ENCODE results near the gene PLA2G4A. TPM values are rescaled to one million over a fixed set of nuclear protein-coding genes. Genes with fewer than 3 reads are reported as not detected.

PLA2G4A gene
- polyA plus RNA-seq (2012; rRNA removed) = 0.26 and 0.49 TPM in 2 replicates
- 0.51 and 0.58 TPM in 2 replicates for polyA plus RNA-seq (2012; cell fraction: cytosol; rRNA removed)
- 0.14 and 0.31 TPM in 2 replicates for polyA plus RNA-seq (2012; cell fraction: nucleus; rRNA removed)

DNA sequence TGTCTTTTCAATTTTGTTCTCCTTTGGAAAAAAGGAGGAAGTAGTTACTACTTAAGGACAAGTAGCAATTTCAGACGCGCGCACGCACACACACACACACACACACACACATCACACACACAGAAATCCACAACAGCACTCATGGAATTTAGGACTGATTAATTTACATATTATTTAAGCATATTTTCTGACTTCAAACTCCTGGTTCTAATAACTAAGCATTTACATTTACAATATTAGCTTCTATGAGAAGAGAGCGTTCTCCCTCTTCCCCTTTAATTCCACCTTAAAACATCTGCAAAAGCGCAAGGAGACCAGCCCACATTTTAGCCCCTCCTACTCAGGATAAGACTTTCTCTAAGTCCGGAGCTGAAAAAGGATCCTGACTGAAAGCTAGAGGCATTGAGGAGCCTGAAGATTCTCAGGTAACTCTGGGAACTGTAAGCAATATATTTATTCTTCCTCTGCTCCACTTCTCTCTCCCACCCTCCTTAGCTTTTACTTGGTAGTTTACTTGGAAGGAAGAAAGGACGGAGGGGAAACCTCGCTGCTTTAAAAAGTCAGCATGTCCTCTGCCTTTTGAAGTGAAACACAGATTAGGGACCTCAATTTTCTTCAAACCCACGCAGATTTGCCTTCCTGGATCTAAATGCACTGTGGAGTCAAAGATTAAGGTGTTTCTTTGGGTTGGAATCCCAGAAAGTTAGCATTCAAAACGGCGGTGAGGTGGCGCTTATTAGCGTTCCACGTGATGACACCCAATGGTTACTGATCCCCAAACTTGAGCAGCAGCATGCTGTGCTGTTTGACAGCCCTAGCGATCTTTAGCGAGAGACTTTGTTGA lies at the start of gene PLA2G4A:
PLA2G4A (plus strand) TSS at position 339 of the 844 bp plus-strand sequence. CDS start 25,406 bp downstream, outside the sequence.
- Histone ChIP-seq H3F3A (replicated peaks; ENCODE audit: insufficient read depth) (no peaks in the 10 kb centered on the region), H3K79me2 (ENCODE audit: insufficient read depth) (no peaks in the 10 kb centered on the region), H3K27me3 (ENCODE audit: insufficient read depth) (no peaks in the 10 kb centered on the region; the same call in 1 of the 2 replicates), H3K9me2 (no peaks in the 10 kb centered on the region), H3K4me3 (ENCODE audit: low read depth in 2 of 2, low read length in 1 of 2) (peak within 1 kb of the TSS; percentile 48 to 51), H3K27ac (ENCODE audit: low read depth in 2 of 2, low read length in 1 of 2) (0 out of 4 replicates have a peak within 1 kb of the TSS, but pooled peaks of 1 of the 2 experiments have one; percentile 11), H4K20me1 (ENCODE audit: insufficient read depth) (no peaks in the 10 kb centered on the region), H3K9ac (no peak within 1 kb of the TSS; the same call in 1 of the 2 replicates), H3K4me2 (peak within 1 kb of the TSS; percentile 73), H2AFZ (ENCODE audit: low read depth) (peak within 1 kb of the TSS; percentile 82), H3K36me3 (replicated peaks in 1 of 2; ENCODE audit: control insufficient read depth in 1 of 2, insufficient read depth in 2 of 2, low read length in 1 of 2) (no peaks in the 10 kb centered on the region), H3K9me3 (no peaks in the 10 kb centered on the region), H3K4me1 (ENCODE audit: control insufficient read depth in 1 of 2, insufficient read depth in 2 of 2, low read depth in 1 of 2, low read length in 1 of 2) (no peaks in the 10 kb centered on the region; a peak in 1 of 4 replicates)
- no peak for DNase-seq
- TF ChIP-seq RXRA (IDR thresholded peaks at IDR 0.05; ENCODE audit: borderline replicate concordance, low read depth) = no peak
- no peak for TF ChIP-seq RFX5 (IDR thresholded peaks at IDR 0.05; ENCODE audit: low read length)
- peak; percentile 29; the same call in 1 of the 2 replicates for TF ChIP-seq MAX (IDR thresholded peaks at IDR 0.05; ENCODE audit: low read depth)
- TF ChIP-seq, protein P1, sequence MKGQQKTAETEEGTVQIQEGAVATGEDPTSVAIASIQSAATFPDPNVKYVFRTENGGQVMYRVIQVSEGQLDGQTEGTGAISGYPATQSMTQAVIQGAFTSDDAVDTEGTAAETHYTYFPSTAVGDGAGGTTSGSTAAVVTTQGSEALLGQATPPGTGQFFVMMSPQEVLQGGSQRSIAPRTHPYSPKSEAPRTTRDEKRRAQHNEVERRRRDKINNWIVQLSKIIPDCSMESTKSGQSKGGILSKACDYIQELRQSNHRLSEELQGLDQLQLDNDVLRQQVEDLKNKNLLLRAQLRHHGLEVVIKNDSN (IDR thresholded peaks at IDR 0.05; ENCODE audit: borderline replicate concordance, low read depth) = 0 out of 2 replicates have a peak, but pooled peaks have one; percentile 10
- POLR2A ChIA-PET = no interaction called here
- WGBS (ENCODE audit: low lambda C conversion rate) = 19% methylated on average over 17 of the region's 17 CpGs
- CTCF ChIA-PET = no interaction called here

DNA sequence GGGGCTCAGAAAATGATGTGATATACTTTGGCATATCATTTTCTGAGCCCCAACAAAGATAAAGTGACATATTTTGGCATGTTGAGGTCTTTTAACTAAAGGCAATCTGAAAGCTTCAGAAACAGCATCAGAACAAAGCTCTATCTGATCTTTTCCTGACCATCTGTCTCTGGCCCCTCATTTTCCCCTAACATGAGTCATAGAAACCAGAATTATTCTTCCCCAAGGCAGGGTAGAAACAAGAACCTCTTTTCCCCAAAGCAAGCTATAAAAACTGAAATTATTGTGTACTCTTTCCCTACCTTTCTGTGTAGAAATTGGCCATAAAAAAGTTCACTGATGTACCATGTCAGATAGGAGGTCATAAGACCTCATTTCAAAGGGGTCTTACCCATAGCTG lies 48.7 kb upstream of the PLA2G4A start:
- Histone ChIP-seq H3F3A (replicated peaks; ENCODE audit: insufficient read depth) (no peaks in the 10 kb centered on the region), H3K27me3 (ENCODE audit: insufficient read depth) (peaks cover 12% of the 10 kb centered on the region; the same call in 1 of the 2 replicates), H3K9ac (no peak overlapping the region), H4K20me1 (ENCODE audit: insufficient read depth) (no peaks in the 10 kb centered on the region), H3K4me1 (ENCODE audit: control insufficient read depth in 1 of 2, insufficient read depth in 2 of 2, low read depth in 1 of 2, low read length in 1 of 2) (no peaks in the 10 kb centered on the region; a peak in 1 of 4 replicates), H3K9me3 (no peaks in the 10 kb centered on the region), H3K79me2 (ENCODE audit: insufficient read depth) (no peaks in the 10 kb centered on the region), H2AFZ (ENCODE audit: low read depth) (no peak overlapping the region), H3K36me3 (replicated peaks in 1 of 2; ENCODE audit: control insufficient read depth in 1 of 2, insufficient read depth in 2 of 2, low read length in 1 of 2) (no peaks in the 10 kb centered on the region), H3K4me2 (no peak overlapping the region), H3K4me3 (ENCODE audit: low read depth in 2 of 2, low read length in 1 of 2) (no peak overlapping the region), H3K27ac (ENCODE audit: low read depth in 2 of 2, low read length in 1 of 2) (no peak overlapping the region), H3K9me2 (no peaks in the 10 kb centered on the region)
- ChIA-PET CTCF (no interaction called here), POLR2A (no interaction called here)
- no peak for TF ChIP-seq NRF1 (IDR thresholded peaks at IDR 0.05; ENCODE audit: low read depth, low read length)
- no peak for TF ChIP-seq ELF1 (IDR thresholded peaks at IDR 0.05)
- TF ChIP-seq, protein P2, sequence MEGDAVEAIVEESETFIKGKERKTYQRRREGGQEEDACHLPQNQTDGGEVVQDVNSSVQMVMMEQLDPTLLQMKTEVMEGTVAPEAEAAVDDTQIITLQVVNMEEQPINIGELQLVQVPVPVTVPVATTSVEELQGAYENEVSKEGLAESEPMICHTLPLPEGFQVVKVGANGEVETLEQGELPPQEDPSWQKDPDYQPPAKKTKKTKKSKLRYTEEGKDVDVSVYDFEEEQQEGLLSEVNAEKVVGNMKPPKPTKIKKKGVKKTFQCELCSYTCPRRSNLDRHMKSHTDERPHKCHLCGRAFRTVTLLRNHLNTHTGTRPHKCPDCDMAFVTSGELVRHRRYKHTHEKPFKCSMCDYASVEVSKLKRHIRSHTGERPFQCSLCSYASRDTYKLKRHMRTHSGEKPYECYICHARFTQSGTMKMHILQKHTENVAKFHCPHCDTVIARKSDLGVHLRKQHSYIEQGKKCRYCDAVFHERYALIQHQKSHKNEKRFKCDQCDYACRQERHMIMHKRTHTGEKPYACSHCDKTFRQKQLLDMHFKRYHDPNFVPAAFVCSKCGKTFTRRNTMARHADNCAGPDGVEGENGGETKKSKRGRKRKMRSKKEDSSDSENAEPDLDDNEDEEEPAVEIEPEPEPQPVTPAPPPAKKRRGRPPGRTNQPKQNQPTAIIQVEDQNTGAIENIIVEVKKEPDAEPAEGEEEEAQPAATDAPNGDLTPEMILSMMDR (IDR thresholded peaks at IDR 0.05) = no peak
- no peak for TF ChIP-seq NFIC (IDR thresholded peaks at IDR 0.05; ENCODE audit: borderline replicate concordance)
- no peak for TF ChIP-seq TAF1 (IDR thresholded peaks at IDR 0.05; ENCODE audit: borderline replicate concordance, low read depth, low read length)
- TF ChIP-seq GABPA (IDR thresholded peaks at IDR 0.05; ENCODE audit: low read depth) = no peak
- no peak for TF ChIP-seq EP300 (IDR thresholded peaks at IDR 0.05; ENCODE audit: borderline replicate concordance in 1 of 2, low read depth in 1 of 2, low read length in 1 of 2)
- DNase-seq = no peak
